ENCODE data around the gene SAMD11.
"Not testable (repeated sequence)": the region's sequence is repeated elsewhere in the genome, so short reads cannot be mapped to it uniquely, and the experiment has no call there.

Gene SAMD11

GRCh38 chr1:923131-923990 is at the start of gene SAMD11:
Gene SAMD11, plus strand, starts transcription at chr1:923923. Its CDS starts 509 bp downstream, at chr1:924432.
- DNase-seq, result peak; percentile 92

- DNase-seq, result not testable (repeated sequence)
Measured at GRCh38 chr1:876428-877208, 47.1 kb upstream of the SAMD11 start.

GRCh38 chr1:877209-877986 is 46.3 kb upstream of the SAMD11 start:
- not testable (repeated sequence) for DNase-seq

DNA sequence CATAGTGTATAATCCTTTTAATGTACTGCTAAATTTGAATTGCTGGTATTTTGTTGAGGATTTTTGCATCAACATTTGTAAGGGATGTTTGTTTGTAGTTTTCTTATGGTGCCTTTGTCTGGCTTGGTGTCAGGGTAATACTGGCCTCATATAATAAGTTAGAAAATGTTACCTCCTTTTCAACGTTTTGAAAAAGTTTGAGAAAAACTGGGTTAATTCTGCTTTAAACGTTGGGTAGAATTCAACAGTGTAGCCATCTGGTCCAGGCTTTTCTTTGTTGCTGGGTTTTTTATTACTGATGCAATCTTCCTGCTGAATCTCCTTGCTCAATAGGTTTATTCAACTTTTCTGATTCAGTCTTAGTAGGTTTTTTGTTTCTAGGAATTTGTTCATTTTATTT is 43.2 kb upstream of the SAMD11 start:
- DNase-seq, result not testable (repeated sequence)

DNA sequence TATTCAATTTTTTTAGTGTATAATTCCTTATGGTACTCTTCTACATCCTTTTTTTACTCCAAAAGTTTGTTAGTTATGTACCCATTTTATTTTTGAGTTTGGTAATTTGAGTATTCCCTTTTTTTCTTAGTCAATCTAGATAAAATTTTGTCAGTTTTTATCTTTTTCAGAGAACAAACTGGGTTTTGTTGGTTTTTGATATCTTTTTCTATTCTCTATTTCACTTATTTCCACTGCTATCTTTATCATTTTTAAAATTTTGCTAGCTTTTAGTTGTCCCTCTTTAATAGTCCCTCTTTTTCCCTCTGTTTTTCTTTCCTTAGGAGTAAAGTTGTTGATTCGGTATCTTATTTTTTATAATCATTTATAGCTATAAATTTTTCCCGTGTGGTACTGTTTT is 42.8 kb upstream of the SAMD11 start:
- DNase-seq, result not testable (repeated sequence)

- DNase-seq, result no peak
Measured at GRCh38 chr1:886311-886710, 37.4 kb upstream of the SAMD11 start.

GRCh38 chr1:886760-887159 is 37.0 kb upstream of the SAMD11 start:
- DNase-seq, result no peak

DNA sequence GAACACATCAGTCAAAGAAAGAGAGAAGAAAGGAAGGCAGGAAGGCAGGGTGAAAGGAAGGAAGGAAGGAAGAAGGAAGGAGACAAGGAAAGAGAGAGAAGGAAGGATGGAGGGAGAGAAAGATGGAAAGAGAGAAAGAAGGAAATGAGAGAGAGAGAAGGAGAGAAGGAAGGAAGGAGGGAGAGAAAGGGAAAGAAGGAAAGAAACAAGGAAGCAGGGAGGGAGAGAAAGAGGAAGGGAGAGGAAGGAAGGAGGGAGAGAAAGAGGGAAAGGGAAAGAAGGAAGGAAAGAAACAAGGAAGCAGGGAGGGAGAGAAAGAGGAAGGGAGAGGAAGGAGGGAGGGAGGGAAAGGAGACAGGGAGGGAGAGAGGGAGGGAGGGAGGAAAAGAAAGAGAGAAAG is 35.4 kb upstream of the SAMD11 start:
- no peak for DNase-seq

DNA sequence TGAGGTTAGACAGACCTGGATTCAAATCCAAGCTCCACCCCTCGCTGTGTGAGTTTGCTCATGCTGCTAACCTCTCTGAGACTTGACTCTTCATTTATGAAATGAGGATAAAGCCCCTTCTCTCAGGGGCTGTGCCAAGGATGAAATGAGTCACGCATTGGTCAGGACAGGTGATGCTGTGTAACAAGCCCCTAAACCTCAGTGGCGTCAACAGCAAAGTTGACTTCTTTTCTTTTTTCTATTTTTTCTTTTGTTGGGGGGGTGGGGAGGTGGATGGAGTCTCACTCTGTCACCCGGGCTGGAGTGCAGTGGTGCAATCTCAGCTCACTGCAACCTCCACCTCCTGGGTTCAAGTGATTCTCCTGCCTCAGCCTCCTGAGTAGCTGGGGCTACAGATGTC is 33.9 kb upstream of the SAMD11 start:
- not testable (repeated sequence) for DNase-seq

DNA sequence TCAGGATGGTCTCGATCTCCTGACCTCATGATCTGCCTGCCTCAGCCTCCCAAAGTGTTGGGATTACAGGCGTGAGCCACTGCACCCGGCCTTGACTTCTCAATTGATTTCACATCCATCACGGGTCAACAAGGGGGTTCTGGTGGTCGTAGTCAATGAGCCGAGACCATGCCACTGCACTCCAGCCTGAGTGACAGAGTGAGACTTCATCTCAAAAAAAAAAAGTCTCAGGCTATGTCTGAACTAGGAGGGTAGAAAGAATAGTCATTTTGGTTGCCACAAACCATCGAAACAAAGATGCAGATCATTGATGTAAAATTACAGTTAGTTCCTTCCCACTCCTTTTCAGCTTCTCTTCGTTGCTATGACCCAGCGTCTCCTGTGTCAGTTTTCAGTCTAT is 33.5 kb upstream of the SAMD11 start:
- not testable (repeated sequence) for DNase-seq

DNA sequence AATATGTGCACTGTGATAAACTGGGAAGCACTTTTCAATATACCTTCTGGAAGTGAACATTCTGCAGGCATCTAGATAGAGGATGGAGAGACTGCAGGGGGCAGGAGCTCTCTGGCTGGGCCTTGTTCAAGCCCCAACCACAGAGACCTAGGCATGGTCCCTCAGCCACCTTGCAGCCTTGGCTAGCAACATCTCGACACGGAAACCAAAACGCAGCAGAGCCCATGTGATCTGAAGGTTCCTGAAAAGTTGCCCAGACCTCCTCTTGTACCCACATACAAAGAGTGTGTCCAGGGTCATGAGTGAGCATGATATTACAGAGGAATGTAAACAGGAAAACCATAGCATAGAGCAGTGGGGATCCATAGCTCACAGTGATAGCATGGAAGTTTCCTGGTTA is 33.1 kb upstream of the SAMD11 start:
- DNase-seq, result no peak

DNA sequence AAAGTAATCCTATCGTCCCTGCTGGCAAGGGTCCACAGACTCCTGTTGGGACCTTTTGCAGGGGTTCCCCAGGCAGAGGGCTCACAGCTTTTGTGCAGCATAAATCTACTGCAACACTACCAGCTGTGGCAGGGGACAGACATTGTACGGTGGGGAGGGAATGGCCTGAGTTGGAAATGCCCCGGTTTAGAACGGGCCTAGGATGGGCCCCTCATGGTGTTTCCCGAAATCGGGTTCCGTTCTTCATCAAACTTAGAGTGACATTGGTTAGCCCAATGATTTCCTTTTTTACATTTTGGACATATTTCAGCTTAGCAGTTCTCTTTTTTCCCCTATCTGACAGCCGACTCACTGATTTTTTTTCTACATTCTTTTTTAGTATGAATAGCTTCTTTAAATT is 26.5 kb upstream of the SAMD11 start:
- no peak for DNase-seq

DNA sequence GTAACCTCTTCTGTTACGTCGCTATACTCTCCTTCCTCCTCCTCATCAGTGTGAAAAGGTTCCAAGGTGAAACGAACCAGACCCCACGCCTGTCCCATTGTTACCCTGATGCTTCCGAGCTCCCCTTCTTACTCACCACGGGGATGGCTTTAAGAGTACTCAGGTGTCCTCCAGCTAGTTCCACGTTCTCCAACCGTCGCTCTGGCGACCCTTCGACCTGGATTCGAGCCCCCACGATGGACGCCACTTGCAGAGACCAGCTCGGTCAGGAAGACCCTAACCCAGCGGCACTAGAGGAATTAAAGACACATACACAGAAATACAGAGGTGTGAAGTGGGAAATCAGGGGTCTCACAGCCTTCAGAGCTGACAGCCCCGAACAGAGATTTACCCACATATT is 25.8 kb upstream of the SAMD11 start:
- not testable (repeated sequence) for DNase-seq

- DNase-seq, result no peak
Measured at GRCh38 chr1:899636-900317, 23.9 kb upstream of the SAMD11 start.

GRCh38 chr1:901108-901859 is 22.4 kb upstream of the SAMD11 start:
- no peak for DNase-seq

GRCh38 chr1:902802-903201 is 20.9 kb upstream of the SAMD11 start:
- no peak for DNase-seq

GRCh38 chr1:903305-903704 is 20.4 kb upstream of the SAMD11 start:
- DNase-seq, result no peak

DNA sequence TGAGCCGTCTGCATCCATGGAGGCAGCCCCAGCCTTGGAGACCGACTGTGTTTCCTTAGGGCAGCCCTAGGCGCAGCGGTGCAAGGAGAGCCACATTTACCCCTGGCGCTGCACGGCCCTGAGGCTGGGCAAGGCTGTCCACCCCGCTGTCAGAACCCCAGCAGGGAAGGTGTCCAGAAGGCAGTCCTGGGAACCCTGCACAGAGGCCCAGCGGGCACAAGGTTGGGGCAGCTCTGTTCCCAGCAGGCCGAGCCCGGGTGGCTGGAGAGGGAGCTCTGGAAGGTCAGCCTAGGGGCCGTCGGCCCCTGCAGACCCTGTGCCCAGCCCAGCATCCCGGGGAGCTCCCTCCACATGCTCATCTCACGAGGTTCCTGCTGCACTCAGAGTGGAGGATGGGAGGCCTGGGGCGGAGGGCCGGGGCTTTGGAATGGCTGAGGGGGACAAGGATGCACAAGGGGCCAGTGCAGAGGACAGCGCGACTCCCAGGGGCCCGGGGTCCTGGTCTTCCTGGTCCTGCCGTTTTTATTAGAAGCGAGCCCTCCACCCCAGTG is 19.9 kb upstream of the SAMD11 start:
- no peak for DNase-seq

DNA sequence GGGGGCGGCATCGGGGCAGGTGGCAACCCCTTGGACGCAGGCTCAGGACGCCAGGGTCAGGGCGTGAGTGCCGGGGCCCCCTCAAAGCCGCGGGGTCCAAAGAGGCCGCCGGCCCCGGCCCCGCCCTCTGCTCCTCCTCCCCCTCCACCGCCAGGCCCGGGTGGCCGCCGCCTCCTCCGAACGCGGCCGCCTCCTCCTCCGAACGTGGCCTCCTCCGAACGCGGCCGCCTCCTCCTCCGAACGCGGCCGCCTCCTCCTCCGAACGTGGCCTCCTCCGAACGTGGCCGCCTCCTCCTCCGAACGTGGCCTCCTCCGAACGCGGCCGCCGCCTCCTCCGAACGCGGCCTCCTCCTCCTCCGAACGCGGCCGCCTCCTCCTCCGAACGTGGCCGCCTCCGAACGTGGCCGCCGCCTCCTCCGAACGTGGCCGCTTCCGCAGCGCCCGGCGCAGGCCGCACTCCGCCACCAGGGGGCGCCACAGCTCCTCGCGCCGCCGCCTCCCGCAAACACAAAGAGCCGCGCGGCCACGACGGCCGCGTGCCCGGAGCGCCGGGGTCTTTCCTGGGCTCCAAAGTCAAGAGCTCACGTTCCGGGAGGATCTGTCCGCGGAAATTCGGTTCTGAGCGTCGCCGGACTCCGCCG is 19.3 kb upstream of the SAMD11 start:
- DNase-seq, result peak; percentile 97

- DNase-seq, result peak; percentile 76
Measured at GRCh38 chr1:905071-905749, 18.5 kb upstream of the SAMD11 start.
